Calu3 (cell line): ENCODE data around the gene HOXA10. TPM values are rescaled to one million over a fixed set of nuclear protein-coding genes. Genes with fewer than 3 reads are reported as not detected.
A peak's percentile ranks its signal among the peaks of the same experiment; 100 is the strongest.

Experiments
- BruUV-seq: library from RNA; stranded (reverse); fragments of 400-500 nt; replicated peaks from 2 replicates; lab custom pipeline; 2021; lab: Mats Ljungman, UMichigan
- CTCF ChIA-PET: fragments of 300-600 bp; sonication (Branson Sonifier 250); formaldehyde crosslinking; loops from one replicate; lab custom pipeline; 2022; ENCODE audit warnings: antibody characterized with exemption; lab: Charles Lee
- DNase-seq: peaks from one replicate; pipeline ENCODE4 v3.0.0; 2022
- H3K27ac Mint-ChIP-seq: one replicate; pipeline ENCODE4 v1.8.0; 2022; ENCODE audit warnings: mixed read lengths; ENCODE audit not compliant: unreplicated experiment
- H3K27me3 Mint-ChIP-seq: one replicate; pipeline ENCODE4 v1.8.0; 2022; ENCODE audit warnings: mixed read lengths; ENCODE audit not compliant: unreplicated experiment
- H3K36me3 Mint-ChIP-seq: one replicate; pipeline ENCODE4 v1.8.0; 2022; ENCODE audit warnings: mild to moderate bottlenecking, moderate library complexity, mixed read lengths; ENCODE audit not compliant: insufficient read depth, unreplicated experiment
- H3K4me1 Mint-ChIP-seq: one replicate; pipeline ENCODE4 v1.8.0; 2022; ENCODE audit warnings: mild to moderate bottlenecking, low read depth, mixed read lengths; ENCODE audit not compliant: unreplicated experiment
- H3K4me3 Mint-ChIP-seq: one replicate; pipeline ENCODE4 v1.8.0; 2022; ENCODE audit warnings: mild to moderate bottlenecking, low read depth, moderate library complexity, mixed read lengths; ENCODE audit not compliant: unreplicated experiment
- H3K9me3 Mint-ChIP-seq: one replicate; pipeline ENCODE4 v1.8.0; 2022; ENCODE audit warnings: low read depth, mixed read lengths; ENCODE audit not compliant: unreplicated experiment
- CTCF ChIP-seq: fragments of 200-600 bp; IDR thresholded peaks from one replicate; pipeline ENCODE4 v1.8.0; 2022; ENCODE audit warnings: antibody characterized with exemption; ENCODE audit not compliant: unreplicated experiment
- intact Hi-C: fragments of 100-400 bp; cut with micrococcal nuclease; formaldehyde crosslinking; loops from one replicate; pipeline ENCODE4 v1.10.0; 2022; ENCODE audit not compliant: unreplicated experiment
- total RNA-seq: library from RNA; stranded (reverse); gene quantifications from 2 replicates; pipeline ENCODE4 v1.2.3, GENCODE V29; 2022

HOXA10 gene
- total RNA-seq, 1 experiment from 2014 or later = 11.8 TPM

- Mint-ChIP-seq H3K9me3 (no peaks in the 10 kb centered on the region), H3K4me1 (peaks cover 10% of the 10 kb centered on the region), H3K27ac (no peak overlapping the region), H3K4me3 (no peak overlapping the region), H3K36me3 (peaks cover 25% of the 10 kb centered on the region), H3K27me3 (peaks cover 29% of the 10 kb centered on the region)
- no peak for DNase-seq
- CTCF ChIA-PET = no interaction called here
- TSS peak; percentile 72 for BruUV-seq
- no peak for TF ChIP-seq CTCF
- intact Hi-C loops = loop anchor here (2.0 to 5.0 kb wide), 3 partner anchors 407 to 723 kb away; no protein-coding TSS in a partner anchor
Measured at GRCh38 chr7:27197137-27198042, 23.3 kb upstream of the HOXA10 start.

GRCh38 chr7:27196287-27196767 lies 22.2 kb upstream of the HOXA10 start:
- intact Hi-C loops = loop anchor here (1.0 to 5.0 kb wide), 5 partner anchors 379 to 824 kb away; no protein-coding TSS in a partner anchor
- H3K27ac Mint-ChIP-seq = no peak overlapping the region
- no peak overlapping the region for H3K4me3 Mint-ChIP-seq
- peaks cover 40% of the 10 kb centered on the region for H3K27me3 Mint-ChIP-seq
- H3K36me3 Mint-ChIP-seq = peaks cover 29% of the 10 kb centered on the region
- peak; percentile 89 for DNase-seq
- CTCF ChIA-PET = interaction anchor here (0.6 to 1.5 kb wide), 33 partner anchors 10 to 900 kb away, joined by 3 to 45 read pairs (median 4); partner anchors contain the start of gene HOXA11
- BruUV-seq = no TSS peak
- no peaks in the 10 kb centered on the region for H3K9me3 Mint-ChIP-seq
- peak; percentile 93 for TF ChIP-seq CTCF
- H3K4me1 Mint-ChIP-seq = peaks cover 10% of the 10 kb centered on the region

- peaks cover 16% of the 10 kb centered on the region for H3K36me3 Mint-ChIP-seq
- no peaks in the 10 kb centered on the region for H3K4me1 Mint-ChIP-seq
- H3K9me3 Mint-ChIP-seq = no peaks in the 10 kb centered on the region
- no peak for TF ChIP-seq CTCF
- DNase-seq = no peak
- intact Hi-C loops = loop anchor here (5.0 kb wide), 1 partner anchor 577 kb away; no protein-coding TSS in a partner anchor
- CTCF ChIA-PET = interaction anchor here (0.5 kb wide), 1 partner anchor 411 kb away, joined by 15 read pairs; no protein-coding TSS in a partner anchor
- H3K4me3 Mint-ChIP-seq = no peak overlapping the region
- BruUV-seq = no TSS peak
- peaks cover 47% of the 10 kb centered on the region for H3K27me3 Mint-ChIP-seq
- no peak overlapping the region for H3K27ac Mint-ChIP-seq
Measured at GRCh38 chr7:27194686-27195379, 20.7 kb upstream of the HOXA10 start.

- Mint-ChIP-seq H3K36me3 (peaks cover 8% of the 10 kb centered on the region), H3K27me3 (peaks cover 56% of the 10 kb centered on the region), H3K27ac (no peak overlapping the region), H3K9me3 (no peaks in the 10 kb centered on the region), H3K4me1 (no peaks in the 10 kb centered on the region), H3K4me3 (no peak overlapping the region)
- no peak for DNase-seq
- TF ChIP-seq CTCF = no peak
- CTCF ChIA-PET = no interaction called here
- no TSS peak for BruUV-seq
- intact Hi-C loops = no loop called here
Measured at GRCh38 chr7:27194002-27194352, 19.9 kb upstream of the HOXA10 start.
